HG03575 (cell line): ENCODE data around the gene SLIT1.
A peak's percentile ranks its signal among the peaks of the same experiment; 100 is the strongest.

ENCODE experiments used
- ATAC-seq: cut with Tn5 transposase; IDR thresholded peaks from one replicate; pipeline ENCODE4 v1.9.1; 2021; ENCODE audit not compliant: unreplicated experiment, insufficient number of reproducible peaks, low FRiP score; ENCODE audit errors: extremely low read depth

The SLIT1 gene

GRCh38 chr10:97001183-97001991, 184.4 kb downstream of the SLIT1 start:
- no peak for ATAC-seq

- ATAC-seq, result no peak
Measured at GRCh38 chr10:97000487-97001182, 185.1 kb downstream of the SLIT1 start.

DNA sequence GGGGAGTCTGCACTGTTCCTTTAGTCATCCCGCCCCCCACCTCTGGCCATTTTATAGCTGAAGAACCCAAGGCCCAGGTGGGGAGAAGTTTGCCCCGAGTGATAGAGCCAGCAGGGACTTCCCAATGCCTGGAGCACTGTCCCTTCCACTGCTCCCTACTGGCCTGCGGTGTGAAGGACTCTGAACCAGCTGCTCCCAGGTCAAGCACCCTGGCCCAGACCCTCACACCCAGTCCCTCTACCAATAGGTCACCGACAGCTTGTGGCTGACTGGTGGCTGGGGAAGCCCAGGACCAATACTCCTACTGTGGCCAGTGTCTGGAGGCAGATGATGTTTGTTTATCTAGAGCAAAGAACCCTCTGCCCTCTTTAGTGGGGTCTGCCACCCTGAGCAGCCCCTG, 185.8 kb downstream of the SLIT1 start:
- no peak for ATAC-seq

DNA sequence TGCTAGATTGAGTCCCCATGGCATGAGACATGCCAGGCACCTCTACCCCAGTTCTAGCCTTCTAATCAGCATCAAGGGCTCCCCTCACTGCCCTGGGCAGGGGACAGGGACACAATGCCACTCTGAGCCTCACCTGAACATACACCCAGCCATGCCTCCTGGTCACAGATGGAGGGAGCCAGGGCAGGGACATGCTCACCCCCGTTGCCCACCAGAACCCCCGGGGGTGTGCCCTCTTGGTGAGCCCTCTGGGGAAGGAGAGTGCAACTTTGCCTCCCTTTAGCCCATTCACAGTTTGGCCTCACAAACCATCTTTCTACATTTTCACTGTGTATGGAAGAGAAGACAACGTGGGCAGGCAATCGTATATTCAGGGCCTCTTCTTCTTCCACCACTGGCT, 186.4 kb downstream of the SLIT1 start:
- ATAC-seq, result no peak

- no peak for ATAC-seq
Measured at GRCh38 chr10:96998329-96998888, 187.3 kb downstream of the SLIT1 start.

GRCh38 chr10:96996275-96996965, 189.3 kb downstream of the SLIT1 start:
- no peak for ATAC-seq

DNA sequence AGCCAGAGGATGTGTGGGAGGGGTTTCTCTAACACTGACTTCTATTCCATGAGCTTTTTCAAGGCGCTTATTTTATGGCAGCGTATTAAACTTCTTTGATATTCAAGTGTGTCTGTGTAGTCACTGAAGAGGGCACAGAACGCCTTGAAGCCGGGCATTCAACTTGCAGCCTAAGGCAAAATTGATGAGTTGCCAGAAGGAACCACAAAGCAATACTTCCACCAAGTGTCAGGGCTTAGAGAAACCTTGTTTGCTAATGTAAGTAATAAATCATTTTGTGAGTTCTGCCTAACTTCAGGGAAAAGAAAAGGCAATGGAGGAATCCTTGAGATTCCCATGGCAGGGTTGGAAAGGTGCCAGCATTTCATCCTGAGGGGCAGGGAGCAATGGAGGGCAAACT, 189.9 kb downstream of the SLIT1 start:
- no peak for ATAC-seq

- no peak for ATAC-seq
Measured at GRCh38 chr10:96992721-96993120, 193.0 kb downstream of the SLIT1 start.

DNA sequence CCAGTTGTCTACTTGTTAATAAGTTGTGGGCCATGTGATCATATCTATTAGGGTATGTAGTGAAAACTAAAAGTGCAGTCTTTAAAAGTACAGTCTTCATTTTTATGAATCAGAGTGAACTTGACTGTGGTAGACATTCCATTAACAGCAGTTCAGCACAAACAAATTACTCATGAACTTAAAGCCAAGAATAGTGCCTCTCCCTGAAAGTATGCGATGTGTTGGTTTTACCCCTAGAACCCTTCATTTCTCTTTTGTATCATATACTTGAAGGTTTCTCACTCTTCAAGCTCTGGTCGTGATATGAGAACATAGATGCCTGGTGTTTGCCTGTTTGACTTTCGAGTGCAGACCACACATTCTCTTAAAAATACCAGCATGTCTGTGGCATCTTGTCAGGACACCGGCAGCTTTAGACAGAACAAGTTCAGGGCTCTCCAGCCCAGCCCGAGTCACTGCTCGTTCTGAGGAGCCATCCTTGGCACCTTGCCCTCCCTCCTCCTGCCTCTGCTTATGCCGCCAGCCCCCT, 194.4 kb downstream of the SLIT1 start:
- no peak for ATAC-seq

DNA sequence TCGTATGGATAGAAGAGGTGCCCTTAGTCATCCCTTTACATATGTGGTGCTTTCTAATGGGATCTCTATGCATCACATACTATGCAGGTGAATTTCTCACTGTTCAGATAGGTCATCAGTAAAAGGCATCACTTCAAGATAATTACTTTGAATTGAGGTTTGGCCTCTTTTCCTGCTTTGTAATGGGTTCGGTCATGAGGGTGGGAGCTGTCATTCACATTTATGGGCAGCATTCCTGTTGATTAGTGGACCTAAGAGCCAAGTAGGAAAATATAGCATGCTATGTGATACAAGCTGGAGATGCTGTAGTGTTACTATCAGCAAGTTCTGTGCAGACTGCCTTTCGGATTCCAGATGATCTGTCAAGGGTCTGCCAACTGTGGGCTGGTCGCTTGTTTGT, 197.3 kb downstream of the SLIT1 start:
- ATAC-seq, result no peak

DNA sequence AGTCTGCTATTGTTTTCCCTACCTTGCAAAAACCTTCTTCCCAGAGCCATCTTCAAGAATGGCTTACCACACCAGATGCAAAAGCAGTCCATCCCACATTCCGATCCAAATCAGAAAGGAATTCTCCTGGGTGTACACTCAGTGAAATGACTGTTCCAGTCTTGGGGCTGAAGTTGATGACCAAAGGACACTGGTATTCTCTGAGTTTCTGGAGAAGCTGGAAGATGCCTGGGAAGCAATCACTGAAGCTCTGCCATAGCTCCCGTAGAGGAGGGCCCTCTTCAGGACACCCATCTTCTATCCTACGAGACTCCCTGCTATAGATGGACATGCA, 197.9 kb downstream of the SLIT1 start:
- ATAC-seq, result no peak

DNA sequence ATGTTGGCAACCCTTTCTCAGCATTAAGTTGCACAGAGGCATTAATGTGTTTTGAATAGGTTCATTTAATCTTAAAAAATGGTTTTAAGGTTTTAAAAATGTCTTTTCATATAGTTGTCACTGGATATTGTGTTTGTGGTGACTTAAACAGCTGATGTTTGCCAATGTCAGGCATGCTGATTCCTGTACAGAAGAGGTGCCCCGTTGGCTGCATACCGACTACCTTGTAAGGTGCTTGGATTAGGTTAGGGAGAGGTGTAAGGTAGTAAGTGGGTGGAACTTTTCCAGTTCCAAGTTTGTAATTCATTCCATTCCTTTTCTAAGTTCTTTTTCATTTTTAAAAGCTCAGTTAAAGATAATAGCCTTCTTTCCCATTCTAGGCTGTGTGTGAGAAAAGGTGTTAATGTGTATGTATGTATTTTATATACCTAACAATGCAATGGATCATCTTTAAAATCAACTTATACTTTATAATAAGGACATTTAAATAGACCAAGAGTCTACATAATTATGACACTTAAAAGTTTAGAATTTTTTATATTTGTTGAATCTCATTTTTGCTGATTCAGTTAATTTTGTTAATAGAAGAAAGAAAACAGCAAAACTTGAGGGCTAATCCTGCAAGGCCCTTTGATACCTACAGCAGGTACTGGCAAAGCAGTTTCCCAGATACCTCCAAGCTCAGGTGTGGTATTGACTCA, 198.5 kb downstream of the SLIT1 start:
- no peak for ATAC-seq

DNA sequence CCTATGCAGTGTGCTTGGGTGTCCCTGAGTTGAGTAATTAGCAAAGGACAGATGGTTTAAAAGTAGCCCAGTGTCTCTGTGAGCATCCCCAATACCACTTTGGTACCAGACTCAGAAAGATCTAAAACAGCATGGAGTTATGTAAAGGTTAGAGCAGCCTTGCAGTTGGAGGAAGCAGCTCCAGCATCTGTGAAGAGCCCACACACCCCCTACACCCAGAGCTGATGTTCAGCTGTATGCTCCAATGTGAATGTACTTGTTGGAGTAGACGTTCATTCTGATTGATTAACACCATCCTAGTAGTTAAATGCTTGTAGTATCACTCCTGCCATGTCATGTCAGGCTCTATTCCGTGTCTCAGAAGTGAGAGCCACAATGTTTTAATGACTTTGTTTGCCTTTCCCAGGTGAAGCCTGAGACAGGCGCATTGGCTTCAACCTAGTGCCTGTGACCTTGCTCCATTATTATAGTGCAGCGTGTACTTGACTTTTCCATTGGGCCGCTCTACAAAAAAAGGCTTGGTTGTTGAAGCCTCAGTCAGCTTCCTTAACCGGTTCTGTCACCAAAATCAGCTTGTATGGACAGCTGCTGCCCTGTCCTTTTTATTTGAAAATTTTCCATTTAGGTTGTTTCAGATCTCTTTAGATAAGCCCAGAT, 199.4 kb downstream of the SLIT1 start:
- no peak for ATAC-seq

- no peak for ATAC-seq
Measured at GRCh38 chr10:96984541-96985131, 201.1 kb downstream of the SLIT1 start.

DNA sequence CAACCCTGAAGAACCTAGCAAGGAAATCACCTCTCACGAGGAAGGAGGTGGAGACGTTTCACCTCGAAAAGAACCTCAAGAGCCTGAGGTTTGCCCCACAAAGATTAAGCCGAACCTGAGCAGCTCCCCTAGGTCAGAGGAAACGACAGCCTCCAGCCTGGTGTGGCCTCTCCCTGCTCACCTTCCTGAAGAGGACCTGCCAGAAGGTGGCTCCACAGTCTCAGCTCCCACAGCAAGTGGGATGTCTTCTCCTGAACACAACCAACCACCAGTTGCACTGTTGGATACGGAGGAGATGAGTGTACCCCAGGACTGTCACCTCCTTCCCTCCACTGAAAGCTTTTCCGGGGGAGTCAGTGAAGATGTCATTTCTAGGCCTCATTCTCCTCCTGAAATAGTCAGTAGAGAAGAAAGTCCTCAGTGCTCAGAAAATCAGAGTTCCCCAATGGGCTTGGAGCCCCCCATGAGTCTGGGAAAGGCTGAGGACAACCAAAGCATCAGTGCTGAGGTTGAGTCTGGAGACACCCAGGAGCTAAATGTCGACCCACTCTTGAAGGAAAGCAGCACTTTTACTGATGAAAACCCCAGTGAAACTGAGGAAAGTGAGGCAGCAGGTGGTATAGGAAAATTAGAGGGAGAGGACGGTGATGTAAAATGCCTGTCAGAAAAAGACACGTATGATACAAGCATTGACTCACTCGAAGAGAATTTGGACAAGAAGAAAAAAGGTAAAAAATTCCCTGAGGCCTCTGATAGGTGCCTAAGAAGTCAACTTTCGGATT, 203.4 kb downstream of the SLIT1 start:
- no peak for ATAC-seq

- peak; percentile 44 for ATAC-seq
Measured at GRCh38 chr10:96978621-96979154, 207.1 kb downstream of the SLIT1 start.

DNA sequence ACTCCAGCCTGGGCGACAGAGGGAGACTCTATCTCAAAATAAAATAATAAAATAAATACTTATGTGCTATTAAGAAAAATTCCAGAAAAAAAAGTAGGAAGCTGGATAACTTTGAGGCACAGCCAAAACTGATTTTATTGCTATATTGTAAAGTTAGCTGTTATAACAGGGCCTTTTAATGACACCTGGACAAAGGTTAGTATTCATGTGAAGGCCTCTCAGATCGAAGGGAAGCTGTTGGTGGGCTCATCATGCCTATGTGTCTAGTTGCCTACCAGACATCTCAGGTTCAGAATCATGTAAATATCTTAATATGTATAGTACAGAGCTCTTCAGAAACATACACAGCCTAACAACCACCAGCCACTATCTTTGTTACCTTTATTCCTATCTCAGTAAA, 210.6 kb downstream of the SLIT1 start:
- ATAC-seq, result no peak
